Occipital lobe (tissue), 2 donors: ENCODE data around the gene BTD. TPM values are rescaled to one million over a fixed set of nuclear protein-coding genes. Genes with fewer than 3 reads are reported as not detected.

Source experiments
- DNase-seq: peaks from one replicate; lab custom pipeline; 2025; lab: John Stamatoyannopoulos, UW
- total RNA-seq: library from RNA; depleted of rRNA; stranded (reverse); fragments of >200 nt; gene quantifications from one replicate; pipeline ENCODE4 v1.2.3, GENCODE V29; 2014

The BTD gene
- 19.5 TPM for total RNA-seq

GRCh38 chr3:15601399-15602145 lies at the start of gene BTD, which contains the start of gene HACL1:
Gene BTD (plus strand): TSS chr3:15601745. CDS start chr3:15635440, 33,695 bp downstream.
Gene HACL1 (minus strand): TSS chr3:15601569. CDS start chr3:15601463, 106 bp downstream.
- no peak for DNase-seq

- DNase-seq, result no peak
Measured at GRCh38 chr3:15551902-15552301, 49.6 kb upstream of the BTD start.

- no peak for DNase-seq
Measured at GRCh38 chr3:15553749-15554148, 47.8 kb upstream of the BTD start.

GRCh38 chr3:15556512-15556911 lies 45.0 kb upstream of the BTD start:
- no peak for DNase-seq

- DNase-seq, result no peak
Measured at GRCh38 chr3:15557511-15557946, 44.0 kb upstream of the BTD start.

- no peak for DNase-seq
Measured at GRCh38 chr3:15558581-15558980, 43.0 kb upstream of the BTD start.

GRCh38 chr3:15562560-15562959 lies 39.0 kb upstream of the BTD start:
- DNase-seq, result no peak

GRCh38 chr3:15563190-15563589 lies 38.4 kb upstream of the BTD start:
- DNase-seq, result no peak

GRCh38 chr3:15572138-15572537 lies 29.4 kb upstream of the BTD start:
- DNase-seq, result no peak

- DNase-seq, result no peak
Measured at GRCh38 chr3:15575446-15575845, 26.1 kb upstream of the BTD start.

- DNase-seq, result no peak
Measured at GRCh38 chr3:15576475-15576874, 25.1 kb upstream of the BTD start.

GRCh38 chr3:15578289-15578867 lies 23.2 kb upstream of the BTD start:
- DNase-seq, result no peak

GRCh38 chr3:15579051-15579450 lies 22.5 kb upstream of the BTD start:
- no peak for DNase-seq

GRCh38 chr3:15581471-15582394 lies 19.8 kb upstream of the BTD start:
- no peak for DNase-seq

GRCh38 chr3:15585111-15585845 lies 16.3 kb upstream of the BTD start:
- no peak for DNase-seq

- DNase-seq, result no peak
Measured at GRCh38 chr3:15591242-15591641, 10.3 kb upstream of the BTD start.

GRCh38 chr3:15591928-15592327 lies 9.6 kb upstream of the BTD start:
- no peak for DNase-seq

GRCh38 chr3:15592968-15593367 lies 8.6 kb upstream of the BTD start:
- no peak for DNase-seq

GRCh38 chr3:15595955-15596354 lies 5.6 kb upstream of the BTD start:
- DNase-seq, result no peak

- no peak for DNase-seq
Measured at GRCh38 chr3:15601046-15601398, 523 bp upstream of the BTD start.

- DNase-seq, result no peak
Measured at GRCh38 chr3:15602146-15602536, 596 bp downstream of the BTD start.
